ENCODE data around the gene ANKMY2.
"Not testable (repeated sequence)": the region's sequence is repeated elsewhere in the genome, so short reads cannot be mapped to it uniquely, and the experiment has no call there.

ANKMY2 gene

DNA sequence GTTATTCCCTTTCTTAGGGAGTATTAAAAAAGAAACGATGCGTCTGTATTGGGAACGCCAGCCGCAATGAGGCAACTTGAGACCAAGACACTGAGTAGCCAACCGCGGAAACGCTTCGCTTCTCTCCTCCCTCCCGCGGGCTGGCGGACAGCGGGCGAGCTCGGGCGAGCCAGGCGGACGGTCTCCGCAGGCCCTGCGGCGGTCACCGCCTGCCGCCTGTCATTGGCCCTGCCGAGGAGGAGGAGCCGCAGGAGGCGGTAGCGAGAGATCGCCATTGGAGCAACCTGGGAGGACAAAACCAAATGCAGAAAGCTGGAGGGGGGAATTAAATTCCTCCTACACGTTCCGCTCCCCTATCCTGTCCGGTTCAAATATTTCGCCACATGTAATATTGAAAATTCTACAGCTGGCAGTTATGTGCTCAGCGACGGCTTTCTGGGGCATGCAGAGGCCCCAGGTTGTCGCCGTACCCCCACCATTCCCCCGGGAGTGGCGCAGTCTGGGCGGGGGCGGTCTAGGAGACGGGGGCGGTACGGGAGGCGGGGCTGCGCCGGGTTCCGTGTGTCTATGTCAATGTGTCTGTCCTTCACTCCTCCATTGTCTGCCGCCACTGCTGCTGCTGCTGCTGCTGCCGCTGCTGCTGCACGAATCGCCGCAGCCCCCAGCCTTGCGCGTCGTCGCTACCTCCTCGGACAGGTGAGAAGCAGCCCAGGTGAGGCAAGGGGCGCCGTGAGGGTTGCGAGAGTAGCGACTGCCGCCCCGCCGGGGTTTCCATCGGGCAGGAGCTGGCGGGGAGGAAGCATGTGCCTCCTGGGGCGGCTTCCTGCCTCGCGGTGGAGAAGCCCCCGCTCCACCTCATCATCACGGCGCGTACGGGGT is at the start of gene ANKMY2, which contains the start of gene BZW2:
TSS of gene ANKMY2 (minus strand) at position 162 of the 879 bp plus-strand sequence. CDS start 181 bp downstream, outside the sequence.
TSS of gene BZW2 (plus strand) at position 589 of the 879 bp plus-strand sequence. CDS start 19,263 bp downstream, outside the sequence.
- peak; percentile 95 for DNase-seq

DNA sequence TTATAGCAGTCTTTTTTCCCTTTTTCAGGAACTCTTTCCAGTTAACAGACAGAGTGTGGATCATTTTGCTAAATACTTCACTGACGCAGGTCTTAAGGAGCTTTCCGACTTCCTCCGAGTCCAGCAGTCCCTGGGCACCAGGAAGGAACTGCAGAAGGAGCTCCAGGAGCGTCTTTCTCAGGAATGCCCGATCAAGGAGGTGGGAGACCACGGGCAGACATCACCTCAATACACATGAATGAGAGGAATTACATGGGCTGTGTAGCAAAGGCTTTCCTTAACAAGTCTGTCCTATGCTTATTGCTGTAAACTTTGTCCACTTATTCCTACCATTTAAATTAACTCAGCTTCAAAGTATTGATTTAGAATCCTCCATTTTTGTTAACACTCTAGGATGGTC is 49.3 kb upstream of the ANKMY2 start:
- DNase-seq, result no peak

DNA sequence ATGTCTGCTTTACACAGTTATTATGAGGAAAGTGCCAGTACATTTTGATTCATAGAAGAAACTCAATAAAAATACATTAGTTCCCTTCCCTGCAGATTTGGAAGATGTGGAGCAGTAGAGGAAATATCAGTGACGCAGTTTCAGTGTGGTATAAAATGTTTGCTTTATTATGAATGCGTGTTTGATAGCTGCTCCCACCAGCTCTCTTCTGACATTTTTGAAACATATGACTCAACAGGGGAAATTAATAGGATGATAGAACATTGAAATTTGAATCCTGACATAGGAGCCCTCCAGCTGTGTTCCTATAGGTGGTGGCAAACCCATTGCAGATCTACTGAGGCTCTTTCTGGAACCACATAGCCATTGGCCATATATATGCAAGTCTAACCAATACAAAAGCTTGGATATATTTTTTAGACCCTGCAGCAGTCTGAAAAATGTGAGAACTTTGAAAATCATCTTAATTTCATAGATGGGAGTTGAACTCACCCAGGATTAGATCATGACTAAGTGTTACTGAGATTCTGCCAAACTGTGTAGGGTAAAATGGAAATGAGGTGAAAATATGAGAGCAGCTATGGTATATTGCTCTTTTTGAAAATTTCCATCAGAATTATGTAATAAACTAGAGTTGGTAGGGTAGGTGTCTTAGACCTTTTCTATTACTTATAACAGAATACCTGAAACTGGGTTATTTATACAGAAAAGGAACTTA is 48.2 kb upstream of the ANKMY2 start:
- DNase-seq, result no peak

DNA sequence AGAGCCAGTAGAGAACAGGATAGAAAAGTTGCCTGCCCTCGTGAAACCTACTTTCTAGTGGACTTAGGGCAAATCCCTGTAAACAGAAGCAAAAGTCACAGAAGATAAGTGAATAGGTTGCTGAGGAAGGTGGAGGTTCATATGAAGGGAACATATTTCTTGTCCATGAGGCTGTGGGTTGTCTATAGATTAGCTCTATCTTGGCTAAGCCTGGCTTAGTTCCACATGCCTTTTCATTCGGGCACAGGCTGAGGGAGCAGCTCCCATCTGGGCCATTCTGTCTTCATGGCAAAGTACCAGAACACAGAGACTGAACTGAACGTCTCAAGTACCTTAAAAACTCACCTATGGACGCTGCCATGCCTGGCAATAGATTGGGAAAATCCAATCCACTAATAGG is 45.7 kb upstream of the ANKMY2 start:
- DNase-seq, result no peak

DNA sequence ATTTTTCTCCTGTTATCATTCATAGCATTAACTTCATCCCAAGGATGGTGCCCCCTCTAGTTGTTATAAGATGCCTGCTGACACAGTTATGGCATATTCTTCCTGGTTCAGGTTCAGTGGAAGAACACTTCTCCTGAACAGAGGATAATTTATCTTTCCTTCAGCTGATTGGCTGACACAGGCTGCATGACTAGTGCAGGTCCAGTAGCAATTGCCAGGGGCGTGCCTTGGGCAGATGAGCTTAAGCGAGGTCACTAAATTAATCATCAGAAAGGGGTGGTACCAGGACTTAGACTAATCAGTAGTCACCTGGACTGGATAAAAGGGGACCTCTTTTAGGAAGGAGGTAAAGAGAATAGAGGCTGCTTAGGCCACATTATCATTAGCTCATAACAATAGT is 42.7 kb upstream of the ANKMY2 start:
- no peak for DNase-seq

DNA sequence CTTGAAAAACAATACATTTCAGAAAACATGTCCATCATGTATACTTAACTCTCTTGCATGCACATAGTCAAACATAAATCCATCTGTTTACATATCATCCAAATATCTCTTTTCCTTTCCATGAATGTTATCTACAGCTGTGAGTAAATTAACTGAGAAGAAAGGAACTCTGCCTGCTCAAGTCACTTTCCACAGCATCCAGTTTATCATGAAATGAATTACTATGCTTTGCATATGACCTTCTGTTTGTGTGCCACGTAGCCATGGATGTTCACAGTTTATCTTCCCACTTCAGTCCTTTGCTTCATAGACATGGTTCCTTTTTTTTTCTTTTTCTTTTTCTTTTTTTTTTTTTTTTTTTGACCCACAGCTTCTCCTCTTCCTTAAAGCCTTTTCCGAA is 40.0 kb upstream of the ANKMY2 start:
- DNase-seq, result no peak

DNA sequence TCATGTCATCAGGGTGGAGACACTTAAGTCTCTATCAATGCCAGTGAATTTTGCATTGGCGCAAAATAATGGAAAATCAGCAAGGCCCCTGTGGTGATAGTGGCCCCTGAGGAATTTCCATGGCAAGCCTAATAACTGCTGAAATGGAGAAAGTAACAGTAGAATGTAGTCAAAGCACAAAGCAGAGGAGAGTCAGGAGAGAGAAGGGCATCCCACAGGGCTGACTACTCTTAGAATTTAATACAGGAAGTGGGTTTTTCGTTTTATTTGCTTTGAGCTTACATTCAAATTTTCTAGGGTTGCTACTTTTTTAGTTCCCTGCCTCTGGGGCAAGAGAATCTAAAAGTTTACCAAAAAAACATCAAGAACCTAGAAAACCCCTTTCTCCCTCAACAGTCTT is 39.4 kb upstream of the ANKMY2 start:
- DNase-seq, result no peak

DNA sequence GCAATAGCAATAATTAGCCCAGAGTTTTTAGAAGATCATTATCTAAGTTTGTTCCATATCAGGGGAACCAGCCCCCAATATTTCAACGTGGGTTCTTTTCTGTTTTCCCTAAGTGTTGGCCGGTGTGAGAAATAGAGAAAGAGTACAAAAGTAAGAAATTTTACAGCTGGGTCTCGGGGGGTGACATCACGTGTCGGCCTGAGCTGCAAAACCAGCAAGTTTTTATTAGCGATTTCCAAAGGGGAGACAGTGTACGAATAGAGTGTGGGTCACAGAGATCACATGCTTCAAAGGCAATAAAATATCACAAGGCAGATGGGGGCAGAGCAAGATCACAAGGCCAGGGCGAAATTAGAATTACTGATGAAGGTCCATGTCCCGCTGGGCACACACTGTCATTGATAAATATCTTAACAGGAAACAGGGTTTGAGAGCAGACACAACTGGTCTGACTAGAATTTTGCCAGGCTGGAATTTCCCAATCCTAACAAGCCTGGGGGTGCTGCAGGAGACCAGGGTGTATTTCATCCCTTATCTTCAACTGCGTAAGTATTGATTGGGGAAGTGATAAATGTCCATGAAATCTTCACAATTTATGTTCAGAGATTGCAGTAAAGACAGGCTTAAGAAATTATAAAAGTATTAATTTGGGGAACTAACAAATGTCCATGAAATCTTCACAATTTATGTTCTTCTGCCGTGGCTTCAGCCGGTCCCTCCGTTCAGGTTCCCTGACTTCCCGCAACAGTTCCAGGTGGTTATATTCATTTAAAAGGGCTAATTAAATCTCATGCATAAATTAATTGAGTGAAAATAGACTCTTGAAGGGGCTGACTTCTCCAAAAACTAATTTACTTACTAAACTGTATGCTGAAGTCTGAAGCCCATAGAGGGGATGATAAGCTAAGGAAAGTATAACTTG is 33.4 kb upstream of the ANKMY2 start:
- DNase-seq, result not testable (repeated sequence)

DNA sequence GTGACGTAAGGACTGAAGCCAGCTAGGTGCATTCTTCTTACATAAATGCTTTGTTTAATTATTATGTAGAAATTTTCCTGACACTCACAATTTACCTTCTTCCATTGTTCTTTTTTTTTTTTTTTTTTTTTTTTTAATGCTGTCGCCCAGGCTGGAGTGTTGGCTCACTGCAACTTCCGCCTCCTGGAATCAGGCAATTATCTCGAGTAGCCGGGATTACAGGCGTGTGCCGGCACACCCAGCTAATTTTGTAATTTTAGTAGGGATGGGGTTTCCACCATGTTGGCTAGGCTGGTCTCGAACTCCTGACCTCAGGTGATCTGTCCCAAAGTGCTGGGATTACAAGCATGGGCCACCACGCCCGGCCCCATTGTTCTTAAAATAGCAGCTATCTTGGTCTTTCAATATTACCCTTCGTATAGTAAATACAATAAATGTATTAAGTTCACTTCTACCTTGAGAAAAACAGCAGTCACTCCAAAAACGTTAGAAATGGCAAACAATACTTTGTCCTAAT is 32.5 kb upstream of the ANKMY2 start:
- no peak for DNase-seq

DNA sequence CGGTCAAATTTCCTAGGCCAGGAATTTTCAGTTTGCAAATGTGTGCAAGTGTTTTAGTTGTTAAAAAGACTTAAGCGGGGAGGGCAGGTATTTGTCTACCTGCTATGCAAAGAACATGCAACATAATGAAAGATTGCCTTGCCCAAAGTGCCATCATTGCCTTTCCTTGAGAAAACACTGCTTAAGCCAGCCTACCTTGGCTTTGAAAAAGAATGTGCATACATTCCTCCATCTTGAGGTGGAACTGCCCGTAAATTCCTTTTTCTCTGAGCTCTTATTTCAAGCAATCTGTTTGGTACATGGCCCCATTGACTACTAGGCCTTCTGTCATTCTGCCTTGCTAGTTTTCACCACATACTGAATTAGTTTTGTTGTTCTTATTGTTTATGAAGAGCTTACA is 29.7 kb upstream of the ANKMY2 start:
- DNase-seq, result no peak

DNA sequence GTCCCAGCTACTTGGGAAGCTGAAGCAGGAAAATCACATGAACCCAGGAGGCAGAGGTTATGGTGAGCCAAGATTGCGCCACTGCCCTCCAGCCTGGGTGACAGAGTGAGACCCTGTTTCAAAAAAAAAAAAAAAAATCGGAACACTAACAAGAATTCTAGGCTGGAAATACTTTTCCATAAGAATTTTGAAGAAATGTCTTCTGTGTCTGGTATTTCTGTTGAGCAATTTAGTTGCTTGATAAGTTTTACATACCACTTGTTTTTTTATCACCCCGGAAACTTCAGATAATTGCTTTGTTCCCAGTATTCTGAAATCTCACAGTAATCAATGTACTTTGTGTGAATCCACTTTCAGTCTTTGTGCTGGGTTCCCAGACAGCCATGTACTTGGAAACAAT is 26.3 kb upstream of the ANKMY2 start:
- no peak for DNase-seq

DNA sequence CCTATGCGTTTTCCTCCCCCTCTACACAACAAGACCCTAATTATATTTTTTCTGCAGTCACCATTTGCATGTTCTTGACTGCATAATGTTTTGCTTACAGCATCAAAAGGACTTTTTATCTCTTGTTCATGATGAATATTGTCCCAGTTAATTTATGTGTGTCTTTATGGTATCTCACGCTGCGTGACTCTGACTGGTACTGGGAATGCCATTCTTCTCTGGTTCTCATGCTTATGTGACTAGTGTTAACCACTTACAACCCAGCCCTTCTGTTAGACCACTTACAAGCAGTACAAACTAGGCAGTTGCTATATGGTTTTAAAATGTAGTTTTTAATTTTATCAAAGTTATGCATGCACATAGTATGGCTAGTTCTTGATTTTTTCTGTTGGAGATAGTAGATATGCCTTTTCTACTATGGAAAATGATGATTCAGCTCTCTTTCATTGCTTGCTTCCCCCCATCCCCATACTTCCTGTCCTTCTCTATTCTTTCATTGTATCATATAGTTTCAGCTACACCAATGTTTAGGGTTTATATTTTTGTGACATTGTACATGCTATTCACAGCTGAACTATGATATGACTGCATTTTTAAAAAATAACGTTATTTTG is 25.3 kb upstream of the ANKMY2 start:
- no peak for DNase-seq

DNA sequence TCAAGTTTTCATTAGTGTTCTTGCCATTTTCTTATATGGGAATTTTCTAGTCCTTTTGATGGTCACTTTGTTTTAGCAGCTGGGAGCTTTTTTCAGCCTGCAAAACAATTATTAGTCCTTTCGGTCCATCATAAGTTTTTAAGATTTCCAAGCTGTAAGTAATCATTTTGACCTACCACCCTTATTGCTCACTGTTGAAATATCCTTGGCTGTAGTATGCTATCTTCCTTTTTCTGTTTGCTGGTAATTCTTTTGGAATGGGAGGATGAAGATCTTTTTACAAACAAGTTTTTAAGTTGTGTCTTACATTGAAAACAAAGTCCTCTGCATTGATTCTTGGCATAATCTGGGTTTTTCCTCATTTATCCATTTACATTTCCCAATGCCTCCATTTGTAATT is 24.5 kb upstream of the ANKMY2 start:
- no peak for DNase-seq

DNA sequence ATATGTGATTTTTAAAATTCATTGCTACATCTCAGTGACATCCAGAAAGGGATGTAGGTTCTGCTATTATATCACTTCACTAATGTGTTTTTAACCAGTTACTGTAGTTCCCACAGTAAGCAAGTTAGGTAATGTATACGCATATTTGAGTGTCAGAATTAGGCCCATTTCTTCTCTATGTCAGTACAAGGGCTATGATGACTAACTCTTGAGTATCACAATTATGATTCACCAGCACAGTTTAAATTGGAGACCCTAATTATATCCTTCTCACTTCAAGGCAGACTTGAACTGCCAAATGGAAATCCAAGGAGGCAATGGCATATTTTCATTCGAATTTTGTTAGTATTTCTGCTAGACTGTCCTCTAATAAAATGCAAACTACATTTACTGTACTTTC is 24.0 kb upstream of the ANKMY2 start:
- DNase-seq, result no peak

DNA sequence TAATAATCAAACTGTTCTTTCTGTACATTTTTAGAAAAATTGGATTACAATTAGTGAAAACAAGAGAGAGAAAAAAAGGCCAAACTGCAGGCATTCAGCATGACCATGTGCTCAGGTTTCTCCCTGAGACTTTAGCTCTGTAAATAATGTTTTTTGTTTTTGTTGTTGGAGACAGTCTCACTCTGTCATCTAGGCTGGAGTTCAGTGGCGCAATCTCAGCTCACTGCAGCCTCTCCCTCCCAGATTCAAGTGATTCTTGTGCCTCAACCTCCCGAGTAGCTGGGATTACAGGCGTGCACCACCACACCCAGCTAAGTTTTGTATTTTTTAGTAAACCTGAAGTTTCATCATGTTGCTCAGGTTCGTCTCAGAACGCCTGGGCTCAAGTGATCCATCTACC is 23.4 kb upstream of the ANKMY2 start:
- no peak for DNase-seq

DNA sequence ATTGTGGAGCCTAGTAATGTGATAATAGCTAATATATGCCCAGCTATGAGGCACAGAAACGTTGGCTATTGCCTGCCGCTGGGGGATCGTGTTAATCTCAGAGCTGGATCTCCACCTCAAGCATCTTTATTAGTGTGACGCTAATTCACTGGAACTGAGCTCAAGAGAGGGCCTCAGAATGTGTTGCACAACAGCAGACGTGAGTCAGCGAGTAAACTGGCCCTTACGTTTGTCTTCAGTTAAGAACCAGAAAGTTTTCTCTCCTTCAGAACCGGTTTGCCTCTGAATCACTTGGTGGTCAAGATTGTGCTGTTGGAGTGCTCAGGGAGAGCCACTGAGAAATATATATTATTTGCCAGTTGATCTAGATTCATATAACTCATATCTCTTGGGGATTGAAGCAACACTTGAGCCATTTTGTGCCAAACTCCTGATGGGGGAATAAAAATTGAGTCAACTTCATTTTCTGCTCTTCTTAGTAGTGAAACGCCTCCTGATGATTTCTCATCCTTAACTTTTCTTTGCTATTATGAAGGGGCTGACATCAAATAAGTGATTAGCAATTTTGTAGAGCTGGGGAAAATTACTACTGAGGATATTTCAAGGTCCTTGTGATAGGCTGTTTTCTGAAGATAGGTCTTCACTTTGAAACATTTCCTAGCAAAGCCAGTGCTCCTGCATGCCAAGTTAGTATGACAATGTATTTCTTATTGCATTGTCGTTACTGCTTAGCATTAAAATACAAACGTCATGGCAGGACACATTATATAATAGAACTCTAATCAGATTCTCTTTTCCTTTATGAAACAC is 22.7 kb upstream of the ANKMY2 start:
- DNase-seq, result peak; percentile 58

DNA sequence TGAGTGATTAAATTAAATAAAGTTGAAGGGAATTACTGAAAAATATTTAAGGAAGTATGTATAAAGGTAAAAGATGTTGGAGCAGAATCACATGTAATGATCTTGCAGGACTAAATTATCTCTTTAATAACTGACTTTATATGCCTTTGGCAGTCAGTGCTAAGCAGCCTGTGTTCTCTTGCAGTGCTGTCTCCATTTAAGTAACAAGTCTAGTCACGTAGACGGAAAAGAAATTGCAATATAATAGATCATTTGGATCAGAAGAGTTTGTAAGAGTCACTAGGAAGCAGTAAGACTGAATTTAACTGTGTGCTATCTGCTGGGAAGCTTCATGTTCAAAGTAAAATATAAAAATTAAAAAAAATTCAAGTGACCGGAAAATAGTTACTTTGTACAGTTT is 21.8 kb upstream of the ANKMY2 start:
- DNase-seq, result no peak

DNA sequence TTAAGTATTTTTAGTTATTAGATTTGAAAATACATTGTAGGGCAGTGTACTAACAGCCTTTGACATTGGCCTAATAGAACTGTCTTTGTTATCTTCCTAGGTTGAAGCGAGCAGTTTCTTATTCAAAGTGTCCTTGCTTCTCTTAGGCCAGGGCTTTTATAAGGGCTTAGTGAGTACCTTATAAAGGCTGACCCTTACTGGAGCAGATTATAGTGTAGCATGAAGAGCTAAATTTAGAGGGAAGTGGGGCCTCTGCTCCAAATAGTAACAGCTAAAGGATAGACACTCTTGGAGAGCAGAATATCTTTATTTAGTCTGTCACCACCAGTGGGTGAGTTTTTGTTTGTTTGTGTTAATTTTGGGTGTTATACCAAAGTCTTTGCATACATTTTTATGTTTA is 16.4 kb upstream of the ANKMY2 start:
- DNase-seq, result no peak

DNA sequence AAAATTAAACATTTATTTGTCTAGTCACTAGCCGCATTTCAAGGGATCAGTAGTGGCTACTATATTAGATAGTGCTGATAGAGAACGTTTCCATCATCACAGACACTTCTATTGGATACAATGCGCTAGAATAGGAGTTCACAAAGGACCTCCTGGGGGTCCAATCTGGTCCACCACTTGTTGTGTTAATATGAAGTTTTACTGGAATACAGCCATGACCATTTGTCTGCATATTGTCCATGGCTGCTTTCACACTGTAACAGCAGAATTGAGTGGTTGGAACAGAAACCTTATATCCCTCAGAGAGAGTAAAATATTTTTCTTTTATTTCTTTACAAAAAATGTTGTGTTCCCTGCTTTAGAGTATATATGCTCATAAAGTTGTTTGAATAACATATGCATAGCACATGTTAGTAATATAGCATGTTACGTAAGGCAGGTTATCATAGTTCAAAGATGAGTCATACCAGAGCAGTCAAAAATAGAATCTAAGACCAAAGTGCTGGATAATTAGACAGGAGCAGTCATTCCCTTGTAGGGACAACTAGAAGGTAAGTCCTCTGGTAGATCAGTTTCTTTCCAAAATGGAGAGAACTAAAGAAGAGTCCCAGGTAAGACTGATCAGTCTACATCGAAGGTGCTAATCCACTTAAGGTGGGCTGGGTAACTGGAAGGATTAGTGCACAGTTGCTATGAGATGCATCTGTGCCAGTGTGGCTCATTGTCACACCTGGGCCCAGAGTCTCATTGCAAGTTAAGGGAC is 15.3 kb upstream of the ANKMY2 start:
- DNase-seq, result no peak

DNA sequence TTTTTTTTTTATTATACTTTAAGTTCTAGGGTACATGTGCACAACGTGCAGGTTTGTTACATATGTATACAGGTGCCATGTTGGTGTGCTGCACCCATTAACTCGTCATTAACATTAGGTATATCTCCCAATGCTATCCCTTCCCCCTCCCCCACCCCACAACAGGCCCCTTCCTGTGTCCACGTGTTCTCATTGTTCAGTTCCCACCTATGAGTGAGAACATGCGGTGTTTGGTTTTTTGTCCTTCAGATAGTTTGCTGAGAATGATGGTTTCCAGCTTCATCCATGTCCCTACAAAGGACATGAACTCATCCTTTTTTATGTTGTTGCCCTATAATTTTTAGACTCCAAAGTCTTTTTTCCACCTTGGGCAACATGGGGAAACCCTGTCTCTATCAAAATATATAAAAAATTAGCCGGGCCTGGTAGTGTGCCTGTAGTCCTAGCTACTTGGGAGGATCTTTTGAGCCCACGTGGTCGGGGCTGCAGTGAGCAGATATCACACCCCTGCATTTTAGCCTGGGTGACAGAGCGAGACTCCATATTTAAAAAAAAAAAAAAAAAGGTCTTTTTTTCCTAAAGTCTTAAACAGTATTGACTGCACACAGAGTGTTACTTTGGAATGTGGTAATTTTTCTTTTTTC is 14.4 kb upstream of the ANKMY2 start:
- DNase-seq, result not testable (repeated sequence)

Measured in CD4-positive, alpha-beta T cell treated with Interleukin-15 for 1 hour (primary cell).